GM19372 (cell line): ENCODE measurements around the gene MS4A15.
"Not testable (repeated sequence)": the region's sequence is repeated elsewhere in the genome, so short reads cannot be mapped to it uniquely, and the experiment has no call there.

Source experiments
- ATAC-seq: cut with Tn5 transposase; IDR thresholded peaks from one replicate; pipeline ENCODE4 v1.9.1; 2021; ENCODE audit warnings: mild to moderate bottlenecking, low read depth, moderate library complexity; ENCODE audit not compliant: unreplicated experiment

Gene MS4A15

GRCh38 chr11:60756307-60757032 lies at the start of gene MS4A15:
Gene MS4A15, plus strand, starts transcription at chr11:60756867. Its CDS starts 6,867 bp downstream, at chr11:60763734.
- no peak for ATAC-seq

GRCh38 chr11:60706931-60707330 lies 49.7 kb upstream of the MS4A15 start:
- ATAC-seq: no peak

GRCh38 chr11:60710482-60710881 lies 46.2 kb upstream of the MS4A15 start:
- no peak for ATAC-seq

- ATAC-seq: no peak
Measured at GRCh38 chr11:60711276-60711675, 45.4 kb upstream of the MS4A15 start.

- not testable (repeated sequence) for ATAC-seq
Measured at GRCh38 chr11:60713423-60713822, 43.2 kb upstream of the MS4A15 start.

- ATAC-seq: no peak
Measured at GRCh38 chr11:60717956-60718355, 38.7 kb upstream of the MS4A15 start.

GRCh38 chr11:60718524-60719316 lies 37.9 kb upstream of the MS4A15 start:
- no peak for ATAC-seq

GRCh38 chr11:60719391-60719790 lies 37.3 kb upstream of the MS4A15 start:
- ATAC-seq: no peak

GRCh38 chr11:60720460-60720859 lies 36.2 kb upstream of the MS4A15 start:
- no peak for ATAC-seq

GRCh38 chr11:60724420-60724819 lies 32.2 kb upstream of the MS4A15 start, which contains the start of gene MS4A18:
Gene MS4A18, plus strand, starts transcription at chr11:60724720.
- no peak for ATAC-seq

- no peak for ATAC-seq
Measured at GRCh38 chr11:60725592-60725991, 31.1 kb upstream of the MS4A15 start.

GRCh38 chr11:60731586-60731985 lies 25.1 kb upstream of the MS4A15 start:
- ATAC-seq: no peak

- ATAC-seq: no peak
Measured at GRCh38 chr11:60734279-60734678, 22.4 kb upstream of the MS4A15 start.

GRCh38 chr11:60739114-60739513 lies 17.6 kb upstream of the MS4A15 start:
- ATAC-seq: no peak

- no peak for ATAC-seq
Measured at GRCh38 chr11:60740573-60740972, 16.1 kb upstream of the MS4A15 start.

- ATAC-seq: no peak
Measured at GRCh38 chr11:60741421-60741820, 15.2 kb upstream of the MS4A15 start.

GRCh38 chr11:60743058-60743457 lies 13.6 kb upstream of the MS4A15 start:
- ATAC-seq: no peak

- ATAC-seq: no peak
Measured at GRCh38 chr11:60744114-60744513, 12.6 kb upstream of the MS4A15 start.

GRCh38 chr11:60747359-60747873 lies 9.3 kb upstream of the MS4A15 start:
- no peak for ATAC-seq

GRCh38 chr11:60748225-60748624 lies 8.4 kb upstream of the MS4A15 start:
- no peak for ATAC-seq

GRCh38 chr11:60748821-60749220 lies 7.8 kb upstream of the MS4A15 start:
- no peak for ATAC-seq

- ATAC-seq: no peak
Measured at GRCh38 chr11:60750911-60751310, 5.8 kb upstream of the MS4A15 start.
